WTC11 (cell line): ENCODE data around the gene TMEM221. TPM values are rescaled to one million over a fixed set of nuclear protein-coding genes. Genes with fewer than 3 reads are reported as not detected.

Experiments used
- ATAC-seq: fragments of 200-7000 bp; cut with Tn5 transposase; 2 replicates; pipeline ENCODE4 v1.10.0; 2021; ENCODE audit warnings: mild to moderate bottlenecking, moderate library complexity
- CTCF ChIA-PET: fragments of 300-600 bp; sonication (Branson Sonifier 250); formaldehyde crosslinking; loops from one replicate; lab custom pipeline; 2021; ENCODE audit warnings: antibody characterized with exemption; lab: Charles Lee
- POLR2A ChIA-PET: fragments of 350-600 bp; sonication (Branson Sonifier 250); formaldehyde crosslinking; loops from one replicate; lab custom pipeline; 2021; ENCODE audit warnings: antibody characterized with exemption; lab: Charles Lee
- DNase-seq: peaks from one replicate; pipeline ENCODE4 v3.0.0; 2021; ENCODE audit warnings: low spot score
- H3K27ac Mint-ChIP-seq: 2 replicates; pipeline ENCODE4 v1.8.0; 2021; ENCODE audit warnings: mixed read lengths
- H3K27me3 Mint-ChIP-seq: 2 replicates; pipeline ENCODE4 v1.8.0; 2021; ENCODE audit warnings: low read depth, mild to moderate bottlenecking, moderate library complexity, mixed read lengths
- H3K36me3 Mint-ChIP-seq: 2 replicates; pipeline ENCODE4 v1.8.0; 2021; ENCODE audit warnings: mixed read lengths
- H3K4me1 Mint-ChIP-seq: 2 replicates; pipeline ENCODE4 v1.8.0; 2022; ENCODE audit warnings: mixed read lengths
- H3K4me3 Mint-ChIP-seq: 2 replicates; pipeline ENCODE4 v1.8.0; 2021; ENCODE audit warnings: mild to moderate bottlenecking, moderate library complexity, mixed read lengths
- H3K9me3 Mint-ChIP-seq: 2 replicates; pipeline ENCODE4 v1.8.0; 2021; ENCODE audit warnings: mixed read lengths
- ATF1 ChIP-seq: sonication (generic); formaldehyde crosslinking; IDR thresholded peaks from 2 replicates; pipeline ENCODE4 v1.8.1; 2023; ENCODE audit warnings: mild to moderate bottlenecking, moderate library complexity, missing genetic modification reagents
- ETV6 ChIP-seq: sonication (generic); formaldehyde crosslinking; IDR thresholded peaks from 2 replicates; pipeline ENCODE4 v1.8.1; 2022; ENCODE audit warnings: mild to moderate bottlenecking, missing genetic modification reagents
- FOXP1 ChIP-seq: sonication (generic); formaldehyde crosslinking; IDR thresholded peaks from 2 replicates; pipeline ENCODE4 v1.8.0; 2022; ENCODE audit warnings: missing genetic modification reagents, mild to moderate bottlenecking, moderate library complexity, borderline replicate concordance
- FOXP4 ChIP-seq: sonication (generic); formaldehyde crosslinking; IDR thresholded peaks from 2 replicates; pipeline ENCODE4 v1.8.0; 2022; ENCODE audit warnings: mild to moderate bottlenecking, missing genetic modification reagents
- GTF2I ChIP-seq: fragments of 250-450 bp; sonication (Bioruptor Pico); conservative IDR thresholded peaks from 2 replicates; pipeline ENCODE4 v1.4.0; 2021; ENCODE audit warnings: mild to moderate bottlenecking
- MXD4 ChIP-seq: fragments of 250-450 bp; sonication (Bioruptor Pico); IDR thresholded peaks from 2 replicates; pipeline ENCODE4 v1.8.0; 2021; ENCODE audit warnings: mild to moderate bottlenecking, moderate library complexity, borderline replicate concordance
- NR2C2 ChIP-seq: sonication (generic); formaldehyde crosslinking; IDR thresholded peaks from 2 replicates; pipeline ENCODE4 v1.8.0; 2022; ENCODE audit warnings: mild to moderate bottlenecking, missing genetic modification reagents
- SMAD4 ChIP-seq: sonication (generic); formaldehyde crosslinking; IDR thresholded peaks from 2 replicates; pipeline ENCODE4 v1.8.0; 2022; ENCODE audit warnings: mild to moderate bottlenecking, missing genetic modification reagents
- STAT6 ChIP-seq: sonication (generic); formaldehyde crosslinking; conservative IDR thresholded peaks from 2 replicates; pipeline ENCODE4 v1.8.1; 2023; ENCODE audit warnings: mild to moderate bottlenecking, low read depth, missing genetic modification reagents, moderate library complexity
- TCF7 ChIP-seq: sonication (generic); formaldehyde crosslinking; IDR thresholded peaks from 2 replicates; pipeline ENCODE4 v1.8.0; 2022; ENCODE audit warnings: mild to moderate bottlenecking, low read depth, missing genetic modification reagents, moderate library complexity
- ZBTB21 ChIP-seq: sonication (generic); formaldehyde crosslinking; IDR thresholded peaks from 2 replicates; pipeline ENCODE4 v1.8.1; 2023; ENCODE audit warnings: mild to moderate bottlenecking, missing genetic modification reagents, borderline replicate concordance
- ZBTB43 ChIP-seq: sonication (generic); formaldehyde crosslinking; IDR thresholded peaks from 2 replicates; pipeline ENCODE4 v1.8.1; 2023; ENCODE audit warnings: mild to moderate bottlenecking, missing genetic modification reagents
- ZNF138 ChIP-seq: sonication (generic); formaldehyde crosslinking; conservative IDR thresholded peaks from 2 replicates; pipeline ENCODE4 v1.8.1; 2022; ENCODE audit warnings: mild to moderate bottlenecking, moderate library complexity, missing genetic modification reagents
- ZNF671 ChIP-seq: fragments of 250-450 bp; sonication (Bioruptor Pico); IDR thresholded peaks from 2 replicates; pipeline ENCODE4 v1.8.0; 2021; ENCODE audit warnings: mild to moderate bottlenecking
- total RNA-seq: library from RNA; stranded (reverse); gene quantifications from 3 replicates; pipeline ENCODE4 v1.2.3, GENCODE V29; 2021

TMEM221 gene
- total RNA-seq, 1 experiment from 2014 or later: 1.2 TPM

GRCh38 chr19:17419154-17419620 is 29.3 kb downstream of the TMEM221 start:
- ATAC-seq: no peak
- DNase-seq: no peak
- peaks cover 41% of the 10 kb centered on the region for H3K4me1 Mint-ChIP-seq
- ChIA-PET POLR2A (interaction anchor here (0.6 to 1.8 kb wide), 7 partner anchors 13 to 441 kb away, joined by 3 to 27 read pairs (median 3); partner anchors contain the start of genes BST2 and RPL18A), CTCF (interaction anchor here (0.6 to 2.7 kb wide), 27 partner anchors 10 to 356 kb away, joined by 3 to 17 read pairs (median 4); partner anchors contain the start of genes BST2, CCDC194, DDA1 and SLC27A1)
- H3K4me3 Mint-ChIP-seq: peak overlapping the region; percentile 83
- H3K36me3 Mint-ChIP-seq: peaks cover 4% of the 10 kb centered on the region
- no peaks in the 10 kb centered on the region for H3K9me3 Mint-ChIP-seq
- H3K27me3 Mint-ChIP-seq: peaks cover 26% of the 10 kb centered on the region
- TF ChIP-seq ZNF138 (CRISPR knock-in tag) (no peak), GTF2I (CRISPR knock-in tag) (0 out of 2 replicates have a peak, but pooled peaks have one; percentile 48), ETV6 (CRISPR knock-in tag) (no peak), MXD4 (CRISPR knock-in tag) (no peak), ZBTB43 (no peak), NR2C2 (CRISPR knock-in tag) (no peak)
- TF ChIP-seq, all 79 proteins: peak for 1
- H3K27ac Mint-ChIP-seq: peak overlapping the region; percentile 99

GRCh38 chr19:17418710-17419109 is 29.8 kb downstream of the TMEM221 start:
- Mint-ChIP-seq H3K27me3 (peaks cover 31% of the 10 kb centered on the region), H3K36me3 (peaks cover 4% of the 10 kb centered on the region), H3K9me3 (no peaks in the 10 kb centered on the region), H3K4me3 (peak overlapping the region; percentile 83), H3K27ac (peak overlapping the region; percentile 99), H3K4me1 (peaks cover 40% of the 10 kb centered on the region)
- DNase-seq: no peak
- CTCF ChIA-PET: interaction anchor here (0.6 to 2.7 kb wide), 9 partner anchors 10 to 118 kb away, joined by 3 to 17 read pairs (median 8); partner anchors contain the start of genes BST2, DDA1 and TMEM221
- ATAC-seq: no peak
- POLR2A ChIA-PET: interaction anchor here (1.0 to 1.8 kb wide), 2 partner anchors 13 to 152 kb away, joined by 3 to 11 read pairs; partner anchors contain the start of gene BST2
- TF ChIP-seq FOXP1 (CRISPR knock-in tag) (no peak), ZBTB21 (no peak), SMAD4 (CRISPR knock-in tag) (no peak), ATF1 (CRISPR knock-in tag) (no peak)

- Mint-ChIP-seq H3K4me1 (peaks cover 50% of the 10 kb centered on the region), H3K36me3 (no peaks in the 10 kb centered on the region), H3K27ac (peak overlapping the region; percentile 96), H3K27me3 (peaks cover 31% of the 10 kb centered on the region), H3K4me3 (peak overlapping the region; percentile 76), H3K9me3 (no peaks in the 10 kb centered on the region)
- POLR2A ChIA-PET: interaction anchor here (0.7 kb wide), 1 partner anchor 12 kb away, joined by 5 read pairs; no protein-coding TSS in a partner anchor
- TF ChIP-seq TCF7 (CRISPR knock-in tag): no peak
- TF ChIP-seq ZNF671 (CRISPR knock-in tag): no peak
- TF ChIP-seq FOXP4 (CRISPR knock-in tag): peak; percentile 42; the same call in 1 of the 2 replicates
- no peak for TF ChIP-seq STAT6 (CRISPR knock-in tag)
- CTCF ChIA-PET: interaction anchor here (1.0 to 1.4 kb wide), 3 partner anchors 10 to 81 kb away, joined by 4 read pairs; partner anchors contain the start of gene BST2
- peak; percentile 50 for DNase-seq
- ATAC-seq: 0 out of 2 replicates have a peak, but pooled peaks have one; percentile 11
These were observed 33.3 kb downstream of the TMEM221 start for GRCh38 chr19:17415121-17415520.
